HepG2 (cell line): ENCODE results near the gene PTPA.

ENCODE experiments used
- JUNB ChIP-seq: sonication (generic); formaldehyde crosslinking; IDR thresholded peaks from 2 replicates; pipeline ENCODE4 v1.8.0; 2022; ENCODE audit warnings: missing genetic modification reagents, mild to moderate bottlenecking, borderline replicate concordance
- RAD21 ChIP-seq: fragments of 450-650 bp; formaldehyde crosslinking; IDR thresholded peaks from 2 replicates; pipeline ENCODE4 v1.5.0; 2020; ENCODE audit warnings: mild to moderate bottlenecking
- SOX6 ChIP-seq, 2 experiments: fragments of 450-650 bp in 1 of 2; sonication (generic) in 1 of 2; formaldehyde crosslinking in 1 of 2; IDR thresholded peaks; 2 replicates each; pipeline versions ENCODE4 v1.4.0 to v1.6.1; 2017 to 2020; ENCODE audit warnings: antibody characterized with exemption in 1 of 2, mild to moderate bottlenecking in 1 of 2, missing genetic modification reagents in 1 of 2
- ZNF614 ChIP-seq: IDR thresholded peaks from 2 replicates; pipeline ENCODE4 v1.6.1; 2018; ENCODE audit warnings: missing biosample characterization, missing genetic modification reagents, inconsistent platforms, borderline replicate concordance
- TF ChIP-seq, protein P1 (sequence below): sonication (generic); formaldehyde crosslinking; IDR thresholded peaks from 2 replicates; pipeline ENCODE4 v1.5.0; 2020; ENCODE audit warnings: mild to moderate bottlenecking, missing genetic modification reagents, moderate library complexity

DNA sequence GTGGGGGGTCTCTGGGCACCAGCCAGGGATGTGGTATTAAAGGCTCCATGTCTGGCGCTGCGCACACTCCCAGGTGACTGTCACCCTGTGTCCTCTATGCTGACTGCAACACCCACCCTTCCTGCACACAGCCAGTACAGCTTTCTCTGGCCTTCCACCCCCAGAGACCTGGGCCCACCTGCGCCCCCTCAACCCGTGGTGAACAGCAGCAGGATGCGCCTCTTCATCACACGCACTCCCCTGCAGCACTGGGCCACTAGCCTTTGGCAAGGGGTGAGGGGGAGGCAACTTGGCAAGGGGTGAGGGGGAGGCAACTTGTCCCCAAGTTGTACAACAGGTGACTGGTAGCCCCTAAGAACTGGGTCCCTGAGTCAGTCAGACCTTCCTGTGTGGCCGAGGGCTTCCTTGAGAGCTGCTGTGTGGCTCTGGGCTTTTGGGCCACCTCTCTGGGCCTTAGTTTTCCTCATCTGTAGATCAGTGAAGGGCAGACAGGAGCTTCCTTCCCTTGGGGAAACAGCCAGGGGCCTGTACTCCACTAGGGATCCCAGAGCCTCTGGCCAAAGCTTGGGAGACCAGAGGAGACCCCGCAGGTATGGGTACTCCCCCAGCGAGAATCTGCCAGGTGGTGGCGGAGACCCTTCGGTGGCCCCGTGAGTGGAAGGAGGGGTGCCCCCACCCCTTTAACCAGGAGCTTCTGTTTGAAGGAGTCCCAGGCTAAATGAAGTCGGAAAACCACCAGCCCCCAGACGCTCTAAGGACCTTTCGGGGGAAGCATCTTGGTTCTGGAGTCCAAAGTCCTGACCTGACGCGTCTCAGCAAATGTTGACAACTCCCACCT lies 5.1 kb upstream of the PTPA start:
- TF ChIP-seq, protein P1, sequence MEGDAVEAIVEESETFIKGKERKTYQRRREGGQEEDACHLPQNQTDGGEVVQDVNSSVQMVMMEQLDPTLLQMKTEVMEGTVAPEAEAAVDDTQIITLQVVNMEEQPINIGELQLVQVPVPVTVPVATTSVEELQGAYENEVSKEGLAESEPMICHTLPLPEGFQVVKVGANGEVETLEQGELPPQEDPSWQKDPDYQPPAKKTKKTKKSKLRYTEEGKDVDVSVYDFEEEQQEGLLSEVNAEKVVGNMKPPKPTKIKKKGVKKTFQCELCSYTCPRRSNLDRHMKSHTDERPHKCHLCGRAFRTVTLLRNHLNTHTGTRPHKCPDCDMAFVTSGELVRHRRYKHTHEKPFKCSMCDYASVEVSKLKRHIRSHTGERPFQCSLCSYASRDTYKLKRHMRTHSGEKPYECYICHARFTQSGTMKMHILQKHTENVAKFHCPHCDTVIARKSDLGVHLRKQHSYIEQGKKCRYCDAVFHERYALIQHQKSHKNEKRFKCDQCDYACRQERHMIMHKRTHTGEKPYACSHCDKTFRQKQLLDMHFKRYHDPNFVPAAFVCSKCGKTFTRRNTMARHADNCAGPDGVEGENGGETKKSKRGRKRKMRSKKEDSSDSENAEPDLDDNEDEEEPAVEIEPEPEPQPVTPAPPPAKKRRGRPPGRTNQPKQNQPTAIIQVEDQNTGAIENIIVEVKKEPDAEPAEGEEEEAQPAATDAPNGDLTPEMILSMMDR (CRISPR knock-in tag) = no peak
- TF ChIP-seq RAD21 (CRISPR knock-in tag) (no peak), SOX6 (IDR thresholded peaks at IDR 0.05) (no peak), SOX6 (CRISPR knock-in tag; IDR thresholded peaks at IDR 0.05) (no peak), JUNB (CRISPR knock-in tag) (no peak), ZNF614 (CRISPR knock-in tag) (no peak)
